ENCODE data around the gene TMED7. TPM values are rescaled to one million over a fixed set of nuclear protein-coding genes. Genes with fewer than 3 reads are reported as not detected.

The TMED7 gene
- total and polyA plus RNA-seq, 2 experiments from 2014 or later: 52.9 to 105 TPM

DNA sequence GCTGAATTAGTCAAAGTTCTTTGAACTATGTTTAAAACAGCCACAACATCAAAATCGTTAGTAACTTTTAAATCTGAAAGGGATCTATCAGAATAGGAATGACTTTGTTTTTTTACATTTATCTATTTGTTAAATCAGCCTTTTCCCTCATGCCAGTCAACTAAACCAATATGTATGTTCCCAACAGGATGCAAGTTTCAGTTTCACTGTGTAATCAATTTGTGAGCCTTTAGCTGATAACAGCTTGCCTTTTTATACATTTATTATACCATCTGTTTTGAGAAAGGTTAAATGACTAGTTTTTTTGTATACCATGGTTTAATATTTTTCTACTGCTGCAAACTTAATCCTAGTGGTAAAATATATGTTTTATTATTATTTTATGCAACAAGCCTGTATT lies 8.9 kb downstream of the TMED7 start:
- Histone ChIP-seq H3K27me3 (no peaks in the 10 kb centered on the region), H3K4me1 (ENCODE audit: low read depth) (no peaks in the 10 kb centered on the region), H3K36me3 (peaks cover 54% of the 10 kb centered on the region), H3K4me3 (no peak overlapping the region), H3K27ac (peak overlapping the region; percentile 29), H3K9me3 (ENCODE audit: low read depth) (no peaks in the 10 kb centered on the region)
- no peak for DNase-seq (ENCODE audit: low read depth in 1 of 2, low spot score in 1 of 2)
- TF ChIP-seq, protein P1, sequence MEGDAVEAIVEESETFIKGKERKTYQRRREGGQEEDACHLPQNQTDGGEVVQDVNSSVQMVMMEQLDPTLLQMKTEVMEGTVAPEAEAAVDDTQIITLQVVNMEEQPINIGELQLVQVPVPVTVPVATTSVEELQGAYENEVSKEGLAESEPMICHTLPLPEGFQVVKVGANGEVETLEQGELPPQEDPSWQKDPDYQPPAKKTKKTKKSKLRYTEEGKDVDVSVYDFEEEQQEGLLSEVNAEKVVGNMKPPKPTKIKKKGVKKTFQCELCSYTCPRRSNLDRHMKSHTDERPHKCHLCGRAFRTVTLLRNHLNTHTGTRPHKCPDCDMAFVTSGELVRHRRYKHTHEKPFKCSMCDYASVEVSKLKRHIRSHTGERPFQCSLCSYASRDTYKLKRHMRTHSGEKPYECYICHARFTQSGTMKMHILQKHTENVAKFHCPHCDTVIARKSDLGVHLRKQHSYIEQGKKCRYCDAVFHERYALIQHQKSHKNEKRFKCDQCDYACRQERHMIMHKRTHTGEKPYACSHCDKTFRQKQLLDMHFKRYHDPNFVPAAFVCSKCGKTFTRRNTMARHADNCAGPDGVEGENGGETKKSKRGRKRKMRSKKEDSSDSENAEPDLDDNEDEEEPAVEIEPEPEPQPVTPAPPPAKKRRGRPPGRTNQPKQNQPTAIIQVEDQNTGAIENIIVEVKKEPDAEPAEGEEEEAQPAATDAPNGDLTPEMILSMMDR (IDR thresholded peaks at IDR 0.05; ENCODE audit: low read depth, low read length): no peak

DNA sequence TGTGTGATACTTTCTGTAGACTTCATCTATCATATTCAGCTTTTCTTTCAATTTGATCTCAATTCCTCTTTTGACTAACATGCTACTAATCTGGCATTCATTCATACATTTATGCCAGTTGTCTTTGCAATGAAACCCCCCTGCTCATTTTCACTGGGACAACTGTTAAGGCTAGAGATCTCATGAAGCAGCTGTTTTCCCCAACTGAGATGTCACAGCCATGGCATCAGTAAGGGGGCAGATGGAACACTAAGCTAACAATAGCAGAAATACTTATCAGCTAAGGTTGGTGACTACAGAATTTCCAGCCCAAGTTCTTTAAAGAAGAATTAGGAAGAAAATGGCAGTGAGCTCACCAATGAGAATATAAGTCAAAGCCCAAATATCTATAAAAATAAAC lies 9.4 kb downstream of the TMED7 start:
- Histone ChIP-seq H3K9me3 (ENCODE audit: low read depth) (no peaks in the 10 kb centered on the region), H3K4me1 (ENCODE audit: low read depth) (no peaks in the 10 kb centered on the region), H3K27me3 (no peaks in the 10 kb centered on the region), H3K36me3 (peaks cover 54% of the 10 kb centered on the region), H3K27ac (peak overlapping the region; percentile 29), H3K4me3 (no peak overlapping the region)
- TF ChIP-seq, protein P1 (IDR thresholded peaks at IDR 0.05; ENCODE audit: low read depth, low read length): no peak
- no peak for DNase-seq (ENCODE audit: low read depth in 1 of 2, low spot score in 1 of 2)

DNA sequence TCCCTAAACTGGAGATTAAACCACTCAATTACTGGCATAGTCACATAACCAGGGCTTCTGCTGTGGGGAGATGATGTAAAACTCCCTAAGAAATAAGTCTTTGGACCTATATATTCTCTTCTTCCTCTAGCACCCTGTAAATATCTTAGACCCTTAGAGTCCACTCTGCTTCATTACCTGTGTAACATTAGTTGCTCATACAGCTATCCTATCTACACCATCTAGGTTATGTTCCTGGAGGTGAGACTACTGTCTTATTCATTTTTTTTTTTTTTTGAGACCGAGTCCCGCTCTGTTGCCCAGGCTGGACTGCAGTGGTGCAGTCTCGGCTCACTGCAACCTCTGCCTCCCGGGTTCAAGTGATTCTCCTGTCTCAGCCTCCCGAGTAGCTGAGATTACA lies 14.0 kb downstream of the TMED7 start:
- DNase-seq (ENCODE audit: low read depth in 1 of 2, low spot score in 1 of 2): no peak
- Histone ChIP-seq H3K4me3 (no peak overlapping the region), H3K9me3 (ENCODE audit: low read depth) (no peaks in the 10 kb centered on the region), H3K4me1 (ENCODE audit: low read depth) (peaks cover 8% of the 10 kb centered on the region), H3K27ac (no peak overlapping the region), H3K27me3 (no peaks in the 10 kb centered on the region), H3K36me3 (peaks cover 29% of the 10 kb centered on the region)
- TF ChIP-seq, protein P1 (IDR thresholded peaks at IDR 0.05; ENCODE audit: low read depth, low read length): no peak

DNA sequence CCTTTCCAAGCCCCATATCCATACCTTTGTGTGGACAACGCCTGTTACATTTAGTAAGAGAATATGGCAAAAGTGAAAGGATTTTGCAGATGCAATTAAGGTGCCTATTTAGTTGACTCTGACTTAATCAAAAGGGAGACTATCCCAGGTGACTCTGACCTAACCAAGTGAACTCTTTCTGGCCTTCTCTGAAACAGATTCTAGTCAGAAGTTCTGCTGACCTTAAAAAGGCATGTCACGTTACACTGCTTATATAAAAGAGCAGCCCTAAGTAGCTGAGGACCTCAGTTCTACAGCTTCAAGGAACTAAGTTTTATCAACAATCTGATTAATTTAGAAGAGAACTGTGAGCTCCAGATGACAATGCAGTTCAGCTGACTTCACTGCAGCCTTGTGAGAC lies 17.9 kb downstream of the TMED7 start:
- Histone ChIP-seq H3K4me1 (ENCODE audit: low read depth) (peaks cover 13% of the 10 kb centered on the region), H3K9me3 (ENCODE audit: low read depth) (no peaks in the 10 kb centered on the region), H3K36me3 (peaks cover 4% of the 10 kb centered on the region), H3K27ac (peak overlapping the region; percentile 68), H3K4me3 (no peak overlapping the region), H3K27me3 (no peaks in the 10 kb centered on the region)
- DNase-seq (ENCODE audit: low read depth in 1 of 2, low spot score in 1 of 2): no peak
- TF ChIP-seq, protein P1 (IDR thresholded peaks at IDR 0.05; ENCODE audit: low read depth, low read length): no peak

DNA sequence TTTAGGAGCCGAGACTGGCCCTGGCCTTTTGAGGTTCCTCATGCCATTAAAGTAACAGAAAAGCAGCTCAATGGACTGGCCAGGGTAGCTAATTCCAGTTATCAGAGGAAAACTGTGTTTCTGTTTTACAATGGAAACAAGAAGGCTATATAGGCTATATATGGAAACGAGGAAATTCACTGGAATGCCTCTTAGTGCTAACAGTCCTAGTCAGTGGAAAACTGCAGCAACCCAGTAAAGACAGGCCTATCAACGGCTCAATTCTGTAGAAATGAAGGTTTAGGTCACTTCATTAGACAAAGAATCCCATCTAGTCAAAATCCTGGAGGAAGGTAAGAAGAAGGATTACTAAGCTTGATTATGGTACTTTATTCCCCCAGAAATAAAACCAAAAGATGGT lies 20.4 kb downstream of the TMED7 start:
- TF ChIP-seq, protein P1 (IDR thresholded peaks at IDR 0.05; ENCODE audit: low read depth, low read length): no peak
- H3K27me3 ChIP-seq: no peaks in the 10 kb centered on the region
- H3K4me3 ChIP-seq: no peak overlapping the region
- no peaks in the 10 kb centered on the region for H3K36me3 ChIP-seq
- H3K9me3 ChIP-seq (ENCODE audit: low read depth): no peaks in the 10 kb centered on the region
- peaks cover 13% of the 10 kb centered on the region for H3K4me1 ChIP-seq (ENCODE audit: low read depth)
- H3K27ac ChIP-seq: peak overlapping the region; percentile 51
- DNase-seq (ENCODE audit: low read depth in 1 of 2, low spot score in 1 of 2): no peak
